IMR-90 (cell line): ENCODE data around the gene MORF4L2. TPM values are rescaled to one million over a fixed set of nuclear protein-coding genes. Genes with fewer than 3 reads are reported as not detected.

Experiments
- ATAC-seq: fragments of 200-7000 bp; cut with Tn5 transposase; 2 replicates; pipeline ENCODE4 v1.9.1; 2020; ENCODE audit warnings: low read depth, mild to moderate bottlenecking, moderate library complexity
- BruUV-seq: library from RNA; stranded (reverse); fragments of 400-500 nt; replicated peaks from 2 replicates; lab custom pipeline; 2021; lab: Mats Ljungman, UMichigan
- CTCF ChIA-PET: fragments of 300-600 bp; formaldehyde crosslinking; extraction: SDS; loops from one replicate; lab custom pipeline; 2021; ENCODE audit warnings: antibody characterized with exemption; lab: Yijun Ruan, JAX
- POLR2A ChIA-PET: fragments of 300-600 bp; sonication (Branson Sonifier 250); formaldehyde crosslinking; loops from one replicate; lab custom pipeline; 2022; ENCODE audit warnings: antibody characterized with exemption; ENCODE audit not compliant: unreplicated experiment; lab: Charles Lee
- DNase-seq: peaks from one replicate; pipeline ENCODE4 v3.0.0; 2013
- H2AFZ ChIP-seq: replicated peaks from 2 replicates; pipeline ENCODE3; 2013; ENCODE audit warnings: low read length, mild to moderate bottlenecking; ENCODE audit not compliant: poor library complexity
- H2AK5ac ChIP-seq: 2 replicates; pipeline ENCODE4 v1.6.1; 2013; ENCODE audit warnings: low read depth, low read length, inconsistent platforms
- H2AK9ac ChIP-seq: replicated peaks from 2 replicates; pipeline ENCODE3; 2013; ENCODE audit warnings: mild to moderate bottlenecking, low read depth, low read length, moderate library complexity; ENCODE audit not compliant: poor library complexity
- H2BK120ac ChIP-seq: 2 replicates; pipeline ENCODE4 v1.6.1; 2013; ENCODE audit warnings: low read depth, low read length, inconsistent platforms
- H2BK15ac ChIP-seq: 3 replicates; pipeline ENCODE4 v1.6.1; 2013; ENCODE audit warnings: low read depth, low read length, inconsistent platforms
- H2BK20ac ChIP-seq: 2 replicates; pipeline ENCODE4 v1.6.1; 2013; ENCODE audit warnings: low read depth, mild to moderate bottlenecking, inconsistent platforms, low read length, moderate library complexity
- H2BK5ac ChIP-seq: 2 replicates; pipeline ENCODE4 v1.6.1; 2013; ENCODE audit warnings: mild to moderate bottlenecking, low read depth, low read length, inconsistent platforms; ENCODE audit not compliant: poor library complexity, severe bottlenecking
- H3K14ac ChIP-seq: replicated peaks from 2 replicates; pipeline ENCODE4 v1.6.1; 2013; ENCODE audit warnings: low read depth, low read length, inconsistent platforms
- H3K18ac ChIP-seq: 2 replicates; pipeline ENCODE4 v1.6.1; 2013; ENCODE audit warnings: low read depth, low read length, control low read depth
- H3K23ac ChIP-seq: 2 replicates; pipeline ENCODE4 v1.6.1; 2013; ENCODE audit warnings: low read depth, low read length, inconsistent platforms
- H3K27ac ChIP-seq: 2 replicates; pipeline ENCODE4 v1.5.1; 2013; ENCODE audit warnings: mild to moderate bottlenecking, control low read depth, low read length; ENCODE audit not compliant: insufficient read depth
- H3K27me3 ChIP-seq: 2 replicates; pipeline ENCODE4 v1.6.1; 2013; ENCODE audit warnings: low read length; ENCODE audit not compliant: control insufficient read depth, insufficient read depth
- H3K36me3 ChIP-seq: 2 replicates; pipeline ENCODE4 v1.6.1; 2013; ENCODE audit warnings: low read length, mixed read lengths; ENCODE audit not compliant: control insufficient read depth, insufficient read depth
- H3K4ac ChIP-seq: 2 replicates; pipeline ENCODE4 v1.6.1; 2013; ENCODE audit warnings: low read depth, low read length, inconsistent platforms
- H3K4me1 ChIP-seq: 2 replicates; pipeline ENCODE4 v1.6.1; 2013; ENCODE audit warnings: low read length, mixed read lengths; ENCODE audit not compliant: control insufficient read depth, insufficient read depth
- H3K4me2 ChIP-seq: 2 replicates; pipeline ENCODE4 v1.6.1; 2013; ENCODE audit warnings: low read depth, mild to moderate bottlenecking, control low read depth, low read length, moderate library complexity
- H3K4me3 ChIP-seq: 2 replicates; pipeline ENCODE4 v1.5.1; 2013; ENCODE audit warnings: low read depth, mild to moderate bottlenecking, control low read depth, low read length, moderate library complexity; ENCODE audit not compliant: insufficient read depth
- H3K56ac ChIP-seq: 2 replicates; pipeline ENCODE4 v1.6.1; 2013; ENCODE audit warnings: low read length, inconsistent platforms; ENCODE audit not compliant: insufficient read depth; ENCODE audit errors: extremely low read depth
- H3K79me1 ChIP-seq, 2 experiments: 2 replicates each; pipeline ENCODE4 v1.6.1; 2013; ENCODE audit warnings: low read length in 2 of 2, inconsistent platforms in 1 of 2, low read depth in 1 of 2
- H3K9ac ChIP-seq: 2 replicates; pipeline ENCODE4 v1.6.1; 2013; ENCODE audit warnings: low read depth, low read length, control low read depth
- H3K9me1 ChIP-seq: 2 replicates; pipeline ENCODE4 v1.6.1; 2013; ENCODE audit warnings: low read length, inconsistent platforms; ENCODE audit not compliant: insufficient read depth
- H3K9me3 ChIP-seq: 2 replicates; pipeline ENCODE4 v1.6.1; 2013; ENCODE audit warnings: low read length; ENCODE audit not compliant: control insufficient read depth, insufficient read depth
- H4K20me1 ChIP-seq: 2 replicates; pipeline ENCODE4 v1.6.1; 2013; ENCODE audit warnings: low read length, inconsistent platforms; ENCODE audit not compliant: insufficient read depth
- H4K5ac ChIP-seq: 2 replicates; pipeline ENCODE4 v1.6.1; 2013; ENCODE audit warnings: mild to moderate bottlenecking, low read depth, low read length, control low read depth
- H4K8ac ChIP-seq, 2 experiments: 2 replicates each; pipeline ENCODE4 v1.6.1; 2013; ENCODE audit warnings: low read depth in 2 of 2, low read length in 2 of 2, control low read depth in 1 of 2, inconsistent platforms in 1 of 2
- H4K91ac ChIP-seq: 2 replicates; pipeline ENCODE4 v1.6.1; 2013; ENCODE audit warnings: low read depth, low read length, inconsistent platforms; ENCODE audit not compliant: insufficient read depth
- BHLHE40 ChIP-seq: fragments of 150-350 bp; IDR thresholded peaks from 2 replicates; pipeline ENCODE4 v1.6.1; 2016; ENCODE audit warnings: mild to moderate bottlenecking, low read depth, low read length
- CEBPB ChIP-seq: IDR thresholded peaks from 2 replicates; pipeline ENCODE4 v1.6.1; 2012; ENCODE audit warnings: low read depth, low read length, improper control_type of control experiment
- FOS ChIP-seq: fragments of 150-350 bp; IDR thresholded peaks from 2 replicates; pipeline ENCODE4 v1.6.1; 2016; ENCODE audit warnings: low read depth, low read length
- MAFK ChIP-seq: IDR thresholded peaks from 2 replicates; pipeline ENCODE4 v1.6.1; 2012; ENCODE audit warnings: low read depth, low read length, improper control_type of control experiment
- POLR2A ChIP-seq: IDR thresholded peaks from 2 replicates; pipeline ENCODE4 v1.6.1; 2012; ENCODE audit warnings: mild to moderate bottlenecking, low read depth, low read length
- WGBS, 2 experiments: methylation state at CpG; one replicate each; pipeline versions ENCODE4 v1.1.5 to v1.1.7; 2013; ENCODE audit warnings: missing lambda C conversion rate in 2 of 2; ENCODE audit not compliant: insufficient read length in 1 of 2; ENCODE audit errors: extremely low coverage in 2 of 2; 5-methylcytosine and 5-hydroxymethylcytosine counted together
- dilution Hi-C: fragments of 300-500 bp; cut with HindIII; formaldehyde crosslinking; loops from one replicate; pipeline ENCODE4 v1.14.3; 2018; ENCODE audit warnings: low sequenced_read_pairs; ENCODE audit not compliant: unreplicated experiment
- in situ Hi-C: fragments of 300-500 bp; cut with MboI; formaldehyde crosslinking; loops from 3 replicates; pipeline ENCODE4 v1.14.3; 2019; ENCODE audit warnings: low sequenced_read_pairs, inconsistent platforms, mixed read lengths
- intact Hi-C: fragments of 100-400 bp; cut with micrococcal nuclease; formaldehyde crosslinking; loops from 2 replicates; pipeline ENCODE4 v1.10.0; 2022
- polyA plus RNA-seq, 3 experiments: library from polyadenylated mRNA; depleted of rRNA; stranded (reverse); fragments of >200 nt; gene quantifications; 2 replicates each; pipeline ENCODE4 v1.2.3, GENCODE V29; 2012; ENCODE audit warnings: low replicate concordance in 1 of 3
- total RNA-seq: library from RNA; depleted of rRNA; stranded (reverse); fragments of >200 nt; gene quantifications from 2 replicates; pipeline ENCODE4 v1.2.3, GENCODE V29; 2012

Gene MORF4L2
- total and polyA plus RNA-seq, 2 of the 4 experiments (the other 2 are of a cell fraction), result 795 to 1,218 TPM

GRCh38 chrX:103718120-103718519, 31.6 kb upstream of the MORF4L2 start:
- no peak for ATAC-seq
- TF ChIP-seq FOS (no peak), CEBPB (no peak), BHLHE40 (no peak), MAFK (no peak), POLR2A (no peak)
- in situ Hi-C loops (no loop called here), dilution Hi-C loops (no loop called here), intact Hi-C loops (no loop called here)
- H2BK5ac ChIP-seq, result no peak overlapping the region
- H3K4me2 ChIP-seq, result no peak overlapping the region
- H3K9ac ChIP-seq, result no peak overlapping the region
- H2AK9ac ChIP-seq, result no peak overlapping the region
- peaks cover 3% of the 10 kb centered on the region; the same call in 1 of the 2 replicates for H3K27me3 ChIP-seq
- no peak for DNase-seq
- no peak overlapping the region for H3K4me3 ChIP-seq
- no peaks in the 10 kb centered on the region for H3K36me3 ChIP-seq
- H3K4me1 ChIP-seq, result peaks cover 6% of the 10 kb centered on the region
- no peaks in the 10 kb centered on the region for H3K79me1 ChIP-seq
- whole genome bisulfite sequencing, 2 experiments, result no CpG with 5 or more reads among the region's 4 CpGs
- H3K14ac ChIP-seq, result no peak overlapping the region
- BruUV-seq, result no TSS peak
- no peak overlapping the region for H3K23ac ChIP-seq
- H3K56ac ChIP-seq, result no peak overlapping the region
- ChIA-PET CTCF (no interaction called here), POLR2A (no interaction called here)
- no peak overlapping the region for H2AFZ ChIP-seq
- H4K8ac ChIP-seq, result no peak overlapping the region
- no peak overlapping the region for H4K5ac ChIP-seq
- H2BK20ac ChIP-seq, result peak overlapping the region; percentile 27
- no peak overlapping the region for H3K4ac ChIP-seq
- H3K27ac ChIP-seq, result no peak overlapping the region
- no peak overlapping the region for H2AK5ac ChIP-seq
- H4K91ac ChIP-seq, result peak overlapping the region; percentile 42; the same call in 1 of the 2 replicates
- no peaks in the 10 kb centered on the region for H4K20me1 ChIP-seq
- H2BK120ac ChIP-seq, result peak overlapping the region; percentile 90; the same call in 1 of the 2 replicates
- peak overlapping the region; percentile 48; the same call in 2 of the 3 replicates for H2BK15ac ChIP-seq
- H3K18ac ChIP-seq, result no peak overlapping the region
- peaks cover 4% of the 10 kb centered on the region; the same call in 1 of the 2 replicates for H3K9me1 ChIP-seq
- no peaks in the 10 kb centered on the region; the same call in 1 of the 2 replicates for H3K9me3 ChIP-seq
